HEK293 (cell line): ENCODE results near the gene NUMBL.

ENCODE experiments used
- GLIS2 ChIP-seq: fragments of 450-650 bp; formaldehyde crosslinking; IDR thresholded peaks from 2 replicates; pipeline ENCODE4 v1.5.1; 2016; ENCODE audit warnings: missing biosample characterization, missing genetic modification characterization
- IKZF3 ChIP-seq: fragments of 450-650 bp; IDR thresholded peaks from 2 replicates; pipeline ENCODE4 v1.5.0; 2018; ENCODE audit warnings: missing biosample characterization, mild to moderate bottlenecking, missing genetic modification characterization, moderate library complexity
- OVOL3 ChIP-seq: fragments of 450-650 bp; formaldehyde crosslinking; IDR thresholded peaks from 2 replicates; pipeline ENCODE4 v1.5.1; 2016; ENCODE audit warnings: missing biosample characterization, missing genetic modification characterization
- REST ChIP-seq: fragments of 450-650 bp; formaldehyde crosslinking; IDR thresholded peaks from 2 replicates; pipeline ENCODE4 v1.5.1; 2016; ENCODE audit warnings: missing biosample characterization, missing genetic modification characterization
- TRIM28 ChIP-seq: IDR thresholded peaks from 2 replicates; pipeline ENCODE4 v1.6.1; 2011; ENCODE audit warnings: low read length, control low read depth, borderline replicate concordance
- YY2 ChIP-seq: fragments of 450-650 bp; formaldehyde crosslinking; IDR thresholded peaks from 2 replicates; pipeline ENCODE4 v1.5.1; 2016; ENCODE audit warnings: missing biosample characterization, missing genetic modification characterization
- ZBTB1 ChIP-seq: fragments of 450-650 bp; formaldehyde crosslinking; IDR thresholded peaks from 2 replicates; pipeline ENCODE4 v1.5.1; 2016; ENCODE audit warnings: missing biosample characterization, missing genetic modification characterization
- ZBTB10 ChIP-seq: fragments of 450-650 bp; formaldehyde crosslinking; IDR thresholded peaks from 2 replicates; pipeline ENCODE4 v1.5.1; 2016; ENCODE audit warnings: missing biosample characterization, missing genetic modification characterization
- ZBTB17 ChIP-seq: fragments of 450-650 bp; formaldehyde crosslinking; IDR thresholded peaks from 2 replicates; pipeline ENCODE4 v1.5.1; 2016; ENCODE audit warnings: missing biosample characterization, missing genetic modification characterization
- ZBTB48 ChIP-seq: fragments of 450-650 bp; formaldehyde crosslinking; IDR thresholded peaks from 2 replicates; pipeline ENCODE4 v1.5.1; 2016; ENCODE audit warnings: missing biosample characterization, missing genetic modification characterization
- ZNF114 ChIP-seq: fragments of 450-650 bp; formaldehyde crosslinking; IDR thresholded peaks from 2 replicates; pipeline ENCODE4 v1.5.0; 2017; ENCODE audit warnings: missing biosample characterization, missing genetic modification characterization
- ZNF138 ChIP-seq: fragments of 450-650 bp; formaldehyde crosslinking; IDR thresholded peaks from 2 replicates; pipeline ENCODE4 v1.5.1; 2016; ENCODE audit warnings: missing biosample characterization, missing genetic modification characterization, borderline replicate concordance
- ZNF169 ChIP-seq: fragments of 450-650 bp; formaldehyde crosslinking; IDR thresholded peaks from 2 replicates; pipeline ENCODE4 v1.5.1; 2016; ENCODE audit warnings: missing biosample characterization, missing genetic modification characterization
- ZNF175 ChIP-seq: fragments of 450-650 bp; formaldehyde crosslinking; IDR thresholded peaks from 2 replicates; pipeline ENCODE4 v1.5.1; 2016; ENCODE audit warnings: missing biosample characterization, missing genetic modification characterization
- ZNF184 ChIP-seq: fragments of 450-650 bp; IDR thresholded peaks from 2 replicates; pipeline ENCODE4 v1.5.1; 2018; ENCODE audit warnings: missing biosample characterization, mild to moderate bottlenecking, missing genetic modification characterization
- ZNF202 ChIP-seq: fragments of 450-650 bp; formaldehyde crosslinking; IDR thresholded peaks from 2 replicates; pipeline ENCODE4 v1.5.1; 2016; ENCODE audit warnings: missing biosample characterization, missing genetic modification characterization, borderline replicate concordance
- ZNF302 ChIP-seq: fragments of 450-650 bp; formaldehyde crosslinking; IDR thresholded peaks from 2 replicates; pipeline ENCODE4 v1.5.1; 2016; ENCODE audit warnings: missing biosample characterization, missing genetic modification characterization, low read depth
- ZNF335 ChIP-seq: fragments of 450-650 bp; formaldehyde crosslinking; conservative IDR thresholded peaks from 2 replicates; pipeline ENCODE4 v1.5.1; 2016; ENCODE audit warnings: missing biosample characterization, missing genetic modification characterization
- ZNF555 ChIP-seq: fragments of 450-650 bp; formaldehyde crosslinking; conservative IDR thresholded peaks from 2 replicates; pipeline ENCODE4 v1.5.1; 2017; ENCODE audit warnings: missing biosample characterization, mild to moderate bottlenecking, missing genetic modification characterization, inconsistent platforms
- ZNF585B ChIP-seq: fragments of 450-650 bp; formaldehyde crosslinking; IDR thresholded peaks from 2 replicates; pipeline ENCODE4 v1.5.1; 2016; ENCODE audit warnings: missing biosample characterization, missing genetic modification characterization
- ZNF610 ChIP-seq: fragments of 450-650 bp; formaldehyde crosslinking; IDR thresholded peaks from 2 replicates; pipeline ENCODE4 v1.5.1; 2016; ENCODE audit warnings: missing biosample characterization, missing genetic modification characterization, borderline replicate concordance
- ZNF621 ChIP-seq: fragments of 450-650 bp; formaldehyde crosslinking; IDR thresholded peaks from 2 replicates; pipeline ENCODE4 v1.5.1; 2017; ENCODE audit warnings: missing biosample characterization, missing genetic modification characterization
- ZNF658 ChIP-seq: fragments of 450-650 bp; formaldehyde crosslinking; IDR thresholded peaks from 2 replicates; pipeline ENCODE4; 2016; ENCODE audit warnings: missing biosample characterization, missing genetic modification characterization
- ZNF701 ChIP-seq: fragments of 450-650 bp; formaldehyde crosslinking; IDR thresholded peaks from 2 replicates; pipeline ENCODE4 v1.5.1; 2016; ENCODE audit warnings: missing biosample characterization, missing genetic modification characterization
- ZNF837 ChIP-seq: fragments of 450-650 bp; formaldehyde crosslinking; IDR thresholded peaks from 2 replicates; pipeline ENCODE4 v1.5.1; 2016; ENCODE audit warnings: missing biosample characterization, missing genetic modification characterization
- ZNF843 ChIP-seq: fragments of 450-650 bp; formaldehyde crosslinking; IDR thresholded peaks from 2 replicates; pipeline ENCODE4 v1.5.1; 2016; ENCODE audit warnings: missing biosample characterization, missing genetic modification characterization
- ZSCAN16 ChIP-seq: fragments of 450-650 bp; formaldehyde crosslinking; IDR thresholded peaks from 2 replicates; pipeline ENCODE4 v1.5.1; 2016; ENCODE audit warnings: missing biosample characterization, missing genetic modification characterization
- ZSCAN5A ChIP-seq: fragments of 450-650 bp; formaldehyde crosslinking; IDR thresholded peaks from 2 replicates; pipeline ENCODE4 v1.5.1; 2016; ENCODE audit warnings: missing biosample characterization, missing genetic modification characterization
- ZXDB ChIP-seq: fragments of 450-650 bp; formaldehyde crosslinking; IDR thresholded peaks from 2 replicates; pipeline ENCODE4 v1.5.1; 2016; ENCODE audit warnings: missing biosample characterization, missing genetic modification characterization
- TF ChIP-seq, protein P1 (sequence below): IDR thresholded peaks from 2 replicates; pipeline ENCODE4 v1.6.1; 2011; ENCODE audit warnings: mild to moderate bottlenecking, low read depth, low read length, borderline replicate concordance
- TF ChIP-seq, protein P2 (sequence below): fragments of 450-650 bp; formaldehyde crosslinking; IDR thresholded peaks from 2 replicates; pipeline ENCODE4 v1.5.1; 2017; ENCODE audit warnings: missing biosample characterization, missing genetic modification characterization

The NUMBL gene

GRCh38 chr19:40716482-40717324, 26.3 kb upstream of the NUMBL start, which contains the start of the genes COQ8B and ITPKC (continued):
- TF ChIP-seq ZNF184 (tag by site-specific recombination): peak; percentile 65
- TF ChIP-seq, protein P1, sequence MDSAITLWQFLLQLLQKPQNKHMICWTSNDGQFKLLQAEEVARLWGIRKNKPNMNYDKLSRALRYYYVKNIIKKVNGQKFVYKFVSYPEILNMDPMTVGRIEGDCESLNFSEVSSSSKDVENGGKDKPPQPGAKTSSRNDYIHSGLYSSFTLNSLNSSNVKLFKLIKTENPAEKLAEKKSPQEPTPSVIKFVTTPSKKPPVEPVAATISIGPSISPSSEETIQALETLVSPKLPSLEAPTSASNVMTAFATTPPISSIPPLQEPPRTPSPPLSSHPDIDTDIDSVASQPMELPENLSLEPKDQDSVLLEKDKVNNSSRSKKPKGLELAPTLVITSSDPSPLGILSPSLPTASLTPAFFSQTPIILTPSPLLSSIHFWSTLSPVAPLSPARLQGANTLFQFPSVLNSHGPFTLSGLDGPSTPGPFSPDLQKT: no peak
- no peak for TF ChIP-seq ZNF302 (tag by site-specific recombination)
- TF ChIP-seq REST (tag by site-specific recombination): no peak; the same call in 1 of the 2 replicates
- 0 out of 2 replicates have a peak, but pooled peaks have one; percentile 16 for TF ChIP-seq IKZF3 (tag by site-specific recombination)
- TF ChIP-seq YY2 (tag by site-specific recombination): no peak
- no peak for TF ChIP-seq ZNF621 (tag by site-specific recombination)
- no peak for TF ChIP-seq ZNF555 (tag by site-specific recombination)
- no peak for TF ChIP-seq TRIM28
- no peak; the same call in 1 of the 2 replicates for TF ChIP-seq ZSCAN16 (tag by site-specific recombination)
- no peak for TF ChIP-seq ZNF701 (tag by site-specific recombination)
- TF ChIP-seq, protein P2, sequence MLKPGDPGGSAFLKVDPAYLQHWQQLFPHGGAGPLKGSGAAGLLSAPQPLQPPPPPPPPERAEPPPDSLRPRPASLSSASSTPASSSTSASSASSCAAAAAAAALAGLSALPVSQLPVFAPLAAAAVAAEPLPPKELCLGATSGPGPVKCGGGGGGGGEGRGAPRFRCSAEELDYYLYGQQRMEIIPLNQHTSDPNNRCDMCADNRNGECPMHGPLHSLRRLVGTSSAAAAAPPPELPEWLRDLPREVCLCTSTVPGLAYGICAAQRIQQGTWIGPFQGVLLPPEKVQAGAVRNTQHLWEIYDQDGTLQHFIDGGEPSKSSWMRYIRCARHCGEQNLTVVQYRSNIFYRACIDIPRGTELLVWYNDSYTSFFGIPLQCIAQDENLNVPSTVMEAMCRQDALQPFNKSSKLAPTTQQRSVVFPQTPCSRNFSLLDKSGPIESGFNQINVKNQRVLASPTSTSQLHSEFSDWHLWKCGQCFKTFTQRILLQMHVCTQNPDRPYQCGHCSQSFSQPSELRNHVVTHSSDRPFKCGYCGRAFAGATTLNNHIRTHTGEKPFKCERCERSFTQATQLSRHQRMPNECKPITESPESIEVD (tag by site-specific recombination): no peak
- peak; percentile 98 for TF ChIP-seq ZBTB10 (tag by site-specific recombination)
- peak; percentile 96 for TF ChIP-seq ZXDB (tag by site-specific recombination)
- no peak for TF ChIP-seq ZBTB1
- TF ChIP-seq ZNF610 (tag by site-specific recombination): no peak; the same call in 1 of the 2 replicates
- TF ChIP-seq ZNF837: no peak
- peak; percentile 66; the same call in 1 of the 2 replicates for TF ChIP-seq ZNF843 (tag by site-specific recombination)
- TF ChIP-seq ZNF202: no peak
- TF ChIP-seq ZSCAN5A: no peak
- peak; percentile 57; the same call in 1 of the 2 replicates for TF ChIP-seq ZBTB17 (tag by site-specific recombination)
- TF ChIP-seq ZNF114 (tag by site-specific recombination): no peak
- no peak for TF ChIP-seq ZNF585B (tag by site-specific recombination)
- no peak for TF ChIP-seq ZNF175 (tag by site-specific recombination)
- TF ChIP-seq GLIS2: peak; percentile 87
- TF ChIP-seq OVOL3 (tag by site-specific recombination): no peak
- TF ChIP-seq ZNF658 (tag by site-specific recombination): no peak
- peak; percentile 97 for TF ChIP-seq ZBTB48 (tag by site-specific recombination)
- peak; percentile 61 for TF ChIP-seq ZNF335 (tag by site-specific recombination)
- TF ChIP-seq ZNF138 (tag by site-specific recombination): no peak
- no peak for TF ChIP-seq ZNF169 (tag by site-specific recombination)
